ENCODE data around the gene PRXL2B.

GRCh38 chr1:2556678-2557481, 29.7 kb upstream of the PRXL2B start:
- TF ChIP-seq EZH2phosphoT487 (IDR thresholded peaks at IDR 0.05; ENCODE audit: borderline replicate concordance, low read depth, low read length) (no peak), CTCF (conservative IDR thresholded peaks at IDR 0.05; ENCODE audit: low read length) (no peak)

Measured in OCI-LY7 (cell line).